Mucosa of gallbladder (tissue), 1 donor: ENCODE measurements around the gene SPG11. TPM values are rescaled to one million over a fixed set of nuclear protein-coding genes. Genes with fewer than 3 reads are reported as not detected.
"Not testable (repeated sequence)": the region's sequence is repeated elsewhere in the genome, so short reads cannot be mapped to it uniquely, and the experiment has no call there.

ENCODE experiments used
- DNase-seq: peaks from one replicate; pipeline ENCODE4 v3.0.0-alpha.2; 2020; ENCODE audit warnings: low spot score
- total RNA-seq: library from RNA; stranded (reverse); gene quantifications from one replicate; pipeline ENCODE4 v1.2.1, GENCODE V29; 2021
- donor health status: DM: no; HTN: no; CAD: no.

SPG11 gene
- total RNA-seq, 1 donor from 2014 or later = 96.3 TPM

DNA sequence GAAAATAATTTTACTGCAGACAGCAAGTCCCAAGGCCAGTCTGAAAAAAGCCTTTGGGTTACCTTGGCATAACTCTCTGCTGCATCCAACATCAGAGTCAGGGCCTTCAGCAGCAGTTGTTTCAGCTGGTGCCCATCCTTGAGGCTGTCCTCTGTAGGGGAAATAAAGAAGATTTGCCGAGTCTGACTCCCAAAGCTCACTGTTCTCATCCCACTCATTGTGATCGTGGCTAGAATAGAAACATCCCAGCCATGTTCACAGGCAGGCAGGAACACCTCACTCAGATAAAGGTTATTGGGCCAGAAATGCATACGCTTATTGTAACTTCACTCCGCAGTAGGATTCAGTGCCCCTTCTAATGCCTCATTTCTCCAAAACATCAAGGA lies 97.3 kb downstream of the SPG11 start:
- no peak for DNase-seq

DNA sequence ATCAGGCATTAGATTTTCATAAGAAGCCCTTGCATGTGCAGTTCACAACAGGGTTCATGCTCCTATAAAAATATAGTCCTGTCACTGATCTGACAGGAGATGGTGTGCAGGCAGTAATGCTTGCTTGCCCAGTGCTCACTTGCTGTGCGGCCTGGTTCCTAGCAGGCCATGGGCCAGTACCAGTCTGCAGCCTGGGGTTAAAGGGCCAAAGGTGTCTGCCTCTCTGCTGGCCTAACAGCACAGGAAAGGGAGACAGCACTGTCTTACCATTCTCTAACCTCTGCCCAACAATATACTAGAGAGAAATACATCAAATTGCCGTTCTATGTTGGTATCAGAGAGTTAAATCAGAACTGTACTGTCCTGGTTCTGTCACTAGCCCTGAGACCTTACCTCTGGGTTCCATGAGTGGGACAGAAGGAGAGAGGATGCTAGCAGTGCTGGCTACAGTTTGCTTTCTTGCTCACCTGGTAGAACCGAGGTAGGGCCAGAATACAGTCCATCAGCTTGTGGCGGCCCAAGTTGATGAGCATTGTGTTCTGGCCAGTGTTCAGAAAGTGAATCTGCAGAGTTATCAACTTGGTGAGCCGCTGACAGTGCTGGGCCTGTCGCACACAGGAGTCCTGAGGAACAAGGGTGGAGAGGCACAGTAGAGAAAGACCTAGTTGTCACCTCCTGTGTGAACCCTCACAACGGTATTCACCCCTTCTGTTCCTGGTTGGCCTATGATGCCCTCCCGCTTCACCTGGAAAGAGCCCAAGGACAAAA lies 97.9 kb downstream of the SPG11 start:
- no peak for DNase-seq

DNA sequence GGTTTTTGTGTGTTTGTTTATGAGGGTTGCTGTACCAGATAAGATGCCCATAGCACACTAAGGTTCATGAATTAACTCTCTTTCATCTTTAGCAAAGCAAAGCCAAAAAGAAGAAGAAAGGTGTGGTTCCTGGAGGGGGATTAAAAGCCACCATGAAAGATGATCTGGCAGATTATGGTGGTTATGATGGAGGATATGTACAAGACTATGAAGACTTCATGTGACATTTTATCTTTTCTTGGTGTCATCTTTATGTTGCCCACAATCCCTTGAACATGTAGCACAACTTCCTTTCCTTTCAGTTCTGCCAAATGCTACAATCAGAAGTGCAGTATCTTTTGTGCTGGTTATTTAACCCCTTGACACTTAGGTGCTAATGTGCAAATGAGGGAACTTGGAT lies 102.5 kb downstream of the SPG11 start:
- not testable (repeated sequence) for DNase-seq

DNA sequence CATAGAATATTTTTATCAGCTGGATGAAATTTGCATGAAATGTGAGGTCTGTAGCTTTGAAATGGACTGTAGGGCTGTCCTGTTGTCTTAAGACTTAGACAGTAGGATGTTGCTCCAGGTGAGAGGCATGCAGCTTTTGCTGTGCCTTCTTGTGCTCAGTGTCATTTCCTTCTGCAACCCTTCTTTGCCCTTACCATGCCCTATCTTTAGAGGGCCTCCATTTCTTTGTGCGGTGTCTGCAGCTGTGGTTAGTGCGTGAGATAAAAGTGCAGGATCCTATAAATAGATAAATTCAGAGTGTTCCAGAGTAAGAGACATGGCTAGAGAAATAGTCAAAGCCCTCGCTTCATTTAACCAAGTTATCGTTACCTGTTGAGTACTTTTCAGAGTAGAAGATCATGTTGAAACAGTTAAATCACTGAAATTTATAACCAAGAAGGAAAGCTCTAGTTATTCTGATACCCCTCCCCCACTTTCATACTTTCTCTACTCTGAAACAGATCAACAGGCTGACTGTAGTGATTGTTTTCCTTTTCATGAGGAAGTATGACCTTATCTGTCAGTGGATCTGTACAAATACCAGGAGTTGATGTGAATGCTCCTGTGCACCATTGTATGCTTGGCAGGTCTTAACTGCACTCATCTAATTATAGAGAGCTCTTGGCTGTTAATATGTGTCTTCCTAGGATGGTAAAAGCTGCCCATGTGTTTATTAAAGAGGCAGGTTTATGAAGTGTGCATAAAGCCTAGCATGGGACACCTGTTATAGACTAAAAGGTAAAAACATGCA lies 108.3 kb downstream of the SPG11 start:
- no peak for DNase-seq

DNA sequence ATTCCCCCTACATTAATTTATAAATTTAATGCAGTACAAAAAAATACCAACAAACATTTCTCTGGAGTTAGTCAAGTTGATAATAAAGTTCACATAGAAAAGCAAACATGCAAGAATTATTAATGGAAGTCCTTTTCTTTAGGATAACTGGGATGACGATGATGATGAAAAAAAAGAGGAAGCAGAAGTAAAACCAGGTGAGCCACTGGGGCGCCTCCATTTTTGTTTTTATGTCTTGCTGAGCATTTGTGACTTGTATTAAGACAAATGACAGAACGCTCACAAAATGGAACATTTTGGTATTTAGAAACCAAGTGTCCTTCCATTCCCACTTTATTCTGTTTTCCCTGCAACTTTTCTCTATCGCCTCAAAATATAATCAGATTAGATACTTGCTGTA lies 112.7 kb downstream of the SPG11 start:
- no peak for DNase-seq

DNA sequence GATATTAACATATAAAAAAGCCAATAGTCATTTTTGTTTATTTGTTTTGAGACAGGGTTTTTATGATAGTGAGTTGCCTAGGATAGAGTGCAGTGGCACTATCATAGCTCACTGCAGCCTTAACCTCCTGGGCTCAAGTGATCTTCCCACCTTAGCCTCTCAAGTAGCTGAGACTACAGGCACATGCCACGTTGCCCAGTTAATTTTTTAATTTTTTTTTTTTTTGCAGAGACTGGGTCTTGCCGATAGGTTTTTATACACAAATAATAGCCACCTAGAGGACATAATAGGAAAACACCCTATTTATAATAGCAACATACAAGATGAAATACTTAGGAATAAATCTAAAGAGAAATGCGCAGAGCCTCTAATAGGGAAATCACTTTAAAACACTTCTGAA lies 113.2 kb downstream of the SPG11 start:
- DNase-seq = no peak

DNA sequence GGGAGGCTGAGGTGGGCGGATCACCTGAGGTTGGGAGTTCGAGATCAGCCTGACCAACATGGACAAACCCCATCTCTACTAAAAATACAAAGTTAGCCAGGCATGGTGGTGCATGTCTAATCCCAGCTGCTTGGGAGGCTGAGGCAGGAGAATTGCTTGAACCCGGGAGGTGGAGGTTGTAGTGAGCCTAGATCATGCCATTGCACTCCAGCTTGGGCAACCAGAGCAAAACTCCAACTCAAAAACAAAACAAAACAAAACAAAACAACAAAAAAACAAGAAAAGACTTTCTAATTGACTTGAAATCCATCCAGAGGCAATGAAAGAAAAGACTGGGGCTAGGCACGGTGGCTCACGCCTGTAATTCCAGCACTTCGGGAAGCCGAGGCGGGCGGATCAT lies 114.3 kb downstream of the SPG11 start:
- DNase-seq = not testable (repeated sequence)

DNA sequence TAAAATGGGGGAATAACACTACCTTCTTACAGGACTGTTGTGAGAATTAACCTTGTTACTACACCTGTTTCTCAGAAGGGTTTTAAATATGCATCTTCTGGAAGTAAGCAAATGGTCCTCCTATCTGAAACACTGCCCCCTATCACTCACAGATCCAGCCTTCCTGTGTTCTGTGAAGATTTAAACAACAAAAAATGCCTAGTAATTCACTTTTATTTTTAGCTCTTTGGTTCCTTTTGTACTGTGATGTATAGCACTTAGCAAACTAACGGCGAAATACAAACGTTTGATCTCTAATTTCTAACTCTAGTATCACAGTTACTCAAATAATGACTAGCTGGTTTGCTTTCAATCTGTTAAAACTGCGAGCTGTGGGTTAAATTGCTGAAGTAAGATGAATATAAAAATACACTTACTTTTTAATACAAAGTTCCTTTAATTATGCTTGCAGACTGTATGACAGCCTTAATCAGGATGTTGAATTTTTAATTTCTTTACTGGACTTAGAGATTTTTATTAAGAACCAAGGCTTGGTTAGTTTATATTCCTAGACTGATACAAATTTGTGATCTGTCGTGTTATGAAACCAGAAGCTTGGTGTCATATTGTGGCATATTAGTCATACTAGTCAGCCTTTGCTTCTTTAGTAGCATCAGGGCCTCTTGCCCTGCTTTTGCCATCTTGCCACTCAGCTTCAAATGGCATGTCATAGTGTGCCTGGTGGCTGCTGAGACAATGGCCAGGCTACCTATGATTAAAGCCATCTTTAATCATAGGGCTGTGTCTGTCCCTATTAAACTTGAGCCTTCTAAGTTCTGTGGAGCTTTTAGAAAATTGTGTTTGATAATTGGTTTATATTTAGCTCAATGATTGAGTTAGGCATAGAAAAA lies 117.3 kb downstream of the SPG11 start:
- DNase-seq = no peak

DNA sequence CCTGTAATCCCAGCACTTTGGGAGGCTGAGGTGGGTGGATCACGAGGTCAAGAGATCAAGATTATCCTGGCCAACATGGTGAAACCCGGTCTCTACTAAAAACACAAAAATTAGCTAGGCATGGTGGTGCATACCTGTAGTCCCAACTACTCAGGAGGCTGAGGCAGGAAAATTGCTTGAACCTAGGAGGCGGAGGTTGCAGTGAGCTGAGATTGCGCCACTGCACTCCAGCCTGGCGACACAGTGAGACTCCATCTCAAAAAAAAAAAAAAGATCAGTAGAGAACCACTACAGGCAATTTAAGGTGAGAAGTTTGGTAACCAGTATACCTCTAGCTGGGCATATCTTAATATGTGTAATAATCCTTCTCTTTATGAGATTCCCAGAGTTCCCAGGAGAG lies 118.7 kb downstream of the SPG11 start:
- not testable (repeated sequence) for DNase-seq

DNA sequence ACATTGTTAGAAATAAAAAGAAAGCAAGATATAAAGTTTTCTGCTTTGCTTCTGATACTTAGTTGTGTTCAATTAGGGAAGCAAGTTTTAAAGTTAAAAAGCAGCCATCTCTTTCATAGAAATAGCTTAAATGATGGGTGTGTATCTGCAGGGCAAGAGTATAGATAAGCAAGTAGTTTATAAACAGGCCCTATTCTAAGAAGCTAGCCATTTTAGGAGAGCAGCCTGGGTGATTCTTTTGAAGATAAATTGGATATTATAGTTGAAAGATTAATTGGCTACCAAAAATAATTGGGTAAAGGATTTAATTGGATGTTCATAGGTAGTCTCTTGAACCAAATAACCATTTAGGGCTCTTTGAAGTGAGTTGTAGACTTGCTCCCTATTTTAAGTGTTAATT lies 120.9 kb downstream of the SPG11 start:
- no peak for DNase-seq

DNA sequence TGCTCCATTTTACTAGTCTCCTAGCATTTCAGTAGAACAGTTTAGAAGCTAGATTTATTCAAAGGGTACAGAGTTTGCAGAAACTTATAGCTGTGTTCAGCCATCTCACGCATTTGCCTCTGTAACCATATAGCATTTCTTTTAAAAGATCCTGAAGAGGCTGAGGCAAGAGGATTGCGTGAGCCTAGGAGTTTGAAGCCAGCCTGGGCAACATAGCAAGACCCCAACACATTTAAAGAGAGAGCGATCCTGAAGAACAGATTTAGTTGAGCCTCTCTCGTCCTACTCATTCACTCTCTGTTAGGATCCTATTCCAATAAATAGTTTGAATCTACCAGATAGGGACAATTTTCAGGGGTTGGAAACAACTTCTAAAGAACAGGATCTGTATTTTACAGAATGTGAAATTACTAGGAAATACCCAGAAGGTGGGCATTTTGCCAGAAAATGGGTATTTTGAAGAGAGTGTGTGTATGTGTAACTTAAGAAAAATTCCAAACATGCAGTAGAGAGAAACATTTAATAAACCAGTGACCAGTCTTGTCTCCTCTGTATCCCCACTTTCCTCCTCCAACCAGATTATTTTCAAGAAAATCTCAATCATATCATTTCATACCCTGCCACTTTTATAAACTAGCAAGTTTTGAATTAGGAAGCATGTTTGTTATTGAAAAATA lies 122.0 kb downstream of the SPG11 start:
- no peak for DNase-seq

DNA sequence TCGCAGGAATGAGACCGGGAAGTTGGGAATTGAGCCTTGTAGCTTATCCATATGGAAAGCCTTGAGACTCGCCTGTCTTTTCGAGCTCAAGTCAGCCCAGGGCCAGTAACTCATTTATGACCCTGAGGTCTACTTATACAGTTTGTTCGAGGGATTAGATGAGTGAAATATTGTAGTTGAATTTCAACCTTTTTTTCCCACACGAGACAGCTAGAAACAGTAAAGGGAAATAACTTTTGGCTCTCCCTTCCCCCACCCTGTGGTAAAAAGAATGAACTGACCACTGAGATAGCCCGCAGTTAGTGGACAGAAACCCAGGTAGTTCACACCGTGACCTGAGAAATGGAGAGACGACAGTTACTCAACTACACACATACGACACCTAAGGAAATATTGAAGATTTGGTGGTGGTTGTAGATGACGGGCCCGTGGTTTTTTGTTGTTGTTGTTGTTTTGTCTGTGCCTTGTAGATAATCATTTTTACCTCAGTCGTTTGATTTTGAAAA lies 125.7 kb downstream of the SPG11 start:
- DNase-seq = no peak

DNA sequence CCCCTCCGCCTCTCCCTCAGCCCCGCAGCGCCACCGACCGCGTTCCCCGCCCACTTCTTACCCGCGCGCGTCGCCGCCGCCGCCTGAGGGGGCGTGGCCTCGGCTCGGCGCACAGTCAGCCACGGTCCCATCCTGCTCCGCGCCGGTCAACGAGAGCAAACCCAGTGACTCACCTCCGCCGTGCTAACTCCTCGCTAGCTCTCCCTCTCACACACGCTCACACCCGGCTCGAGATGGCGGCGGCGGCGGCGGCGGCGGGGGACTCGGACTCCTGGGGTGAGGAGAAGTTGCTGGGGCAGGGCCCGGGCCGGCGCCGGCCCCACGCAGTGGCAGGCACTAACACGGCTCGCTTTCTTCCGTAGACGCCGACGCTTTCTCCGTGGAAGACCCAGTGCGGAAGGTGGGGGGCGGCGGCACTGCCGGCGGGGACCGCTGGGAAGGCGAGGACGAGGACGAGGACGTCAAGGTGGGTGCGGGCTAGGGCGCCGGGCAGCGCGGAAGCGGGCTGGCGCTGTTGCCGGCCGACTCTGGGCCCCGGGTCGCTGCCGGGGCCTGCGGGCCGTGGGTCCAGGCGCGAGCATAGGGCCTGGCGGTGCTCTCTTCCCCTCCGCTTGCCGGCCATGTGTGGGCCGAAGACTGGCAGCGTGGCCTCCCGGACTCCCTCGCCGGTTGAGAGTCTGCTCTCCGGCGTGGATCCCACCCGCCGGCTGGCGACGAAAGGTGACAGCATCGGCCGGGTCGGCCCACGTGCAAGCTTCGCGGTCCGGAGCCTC lies 126.3 kb downstream of the SPG11 start, which contains the start of gene EIF3J:
EIF3J (plus strand) TSS at position 186 of the 773 bp plus-strand sequence; CDS start at position 234, 48 bp downstream.
- DNase-seq = peak; percentile 95

DNA sequence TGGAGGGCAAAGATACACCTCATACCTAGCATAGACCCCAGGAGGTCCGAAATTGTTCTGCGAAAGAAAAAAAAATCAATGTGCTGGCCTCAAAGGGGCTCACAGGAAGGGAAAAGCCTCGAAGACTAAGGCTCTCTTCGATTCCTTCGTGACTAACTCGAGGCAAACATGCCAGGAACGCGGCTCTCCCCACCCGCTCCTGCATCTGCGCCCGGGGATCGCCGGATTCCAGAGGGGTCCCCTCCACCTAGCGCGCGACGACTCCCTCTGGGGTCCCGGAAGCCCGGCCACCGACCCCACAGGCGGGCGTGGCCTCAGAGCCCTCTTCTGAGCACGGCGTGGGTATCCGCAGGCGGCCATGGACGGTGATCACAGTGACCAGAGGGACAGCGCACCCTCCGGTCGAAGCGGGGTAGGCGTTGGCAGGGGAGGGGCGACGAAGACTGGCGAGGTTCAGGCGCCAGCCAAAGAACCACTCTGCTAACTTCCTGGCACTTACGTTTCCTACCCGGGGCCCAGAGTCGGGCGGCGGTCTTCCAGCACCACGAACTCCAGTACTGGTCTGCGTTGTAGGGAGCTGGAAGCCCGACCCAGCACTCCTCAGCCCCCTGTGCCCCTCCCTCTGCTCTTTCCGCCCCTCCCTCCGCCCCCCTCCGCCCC lies 127.0 kb downstream of the SPG11 start:
- peak; percentile 85 for DNase-seq

DNA sequence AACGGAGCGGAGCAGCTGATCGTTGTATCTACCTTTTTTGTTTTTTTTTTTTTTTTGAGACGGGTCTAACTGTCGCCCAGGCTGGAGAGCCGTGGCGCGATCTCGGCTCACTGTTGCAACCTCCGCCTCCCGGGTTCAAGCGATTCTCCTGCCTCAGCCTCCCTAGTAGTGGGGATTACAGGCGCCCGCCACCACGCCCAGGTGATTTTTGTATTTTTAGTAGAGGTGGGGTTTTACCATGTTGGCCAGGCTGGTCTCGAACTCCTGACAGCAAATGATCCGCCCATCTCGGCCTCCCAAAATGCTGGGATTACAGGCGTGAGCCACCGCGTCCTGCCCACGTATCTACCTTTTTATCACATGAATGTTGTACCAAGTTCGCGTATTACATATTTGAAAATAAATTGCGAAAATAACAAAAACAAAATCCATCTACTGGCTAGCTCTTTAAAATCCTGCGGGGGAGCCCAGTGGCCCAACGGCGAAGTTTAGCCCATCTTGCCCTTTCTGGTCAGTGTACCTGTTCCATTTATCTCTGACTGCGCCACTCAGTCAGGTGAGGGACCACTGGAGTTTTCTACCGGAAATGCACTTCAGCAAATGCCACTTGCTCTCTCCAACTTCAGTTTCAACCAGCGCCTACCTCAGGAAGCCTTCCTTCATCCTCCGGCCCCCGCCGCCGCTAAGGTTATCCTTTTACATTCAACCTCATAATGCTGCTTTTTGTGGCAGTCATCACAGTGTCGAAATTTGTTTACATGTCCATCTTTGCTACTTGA lies 127.8 kb downstream of the SPG11 start:
- peak; percentile 14 for DNase-seq

DNA sequence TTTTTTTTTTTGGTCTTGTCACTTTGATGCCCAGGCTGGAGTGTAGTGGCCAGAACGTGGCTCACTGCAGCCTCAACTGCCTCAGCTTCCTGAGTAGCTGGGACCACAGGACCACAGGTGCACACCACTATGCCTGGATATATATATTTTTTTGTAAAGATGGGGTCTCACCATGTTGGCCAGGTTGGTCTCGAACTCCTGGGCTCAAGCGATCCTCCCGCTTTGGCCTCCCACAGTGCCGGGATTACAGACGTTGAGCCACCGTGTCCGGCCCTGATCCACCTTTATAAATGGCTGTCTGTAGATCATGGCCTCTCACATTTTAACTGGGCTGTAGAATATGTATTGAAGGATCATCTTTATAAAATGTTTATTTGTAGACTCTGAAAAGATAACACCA lies 128.4 kb downstream of the SPG11 start:
- no peak for DNase-seq

DNA sequence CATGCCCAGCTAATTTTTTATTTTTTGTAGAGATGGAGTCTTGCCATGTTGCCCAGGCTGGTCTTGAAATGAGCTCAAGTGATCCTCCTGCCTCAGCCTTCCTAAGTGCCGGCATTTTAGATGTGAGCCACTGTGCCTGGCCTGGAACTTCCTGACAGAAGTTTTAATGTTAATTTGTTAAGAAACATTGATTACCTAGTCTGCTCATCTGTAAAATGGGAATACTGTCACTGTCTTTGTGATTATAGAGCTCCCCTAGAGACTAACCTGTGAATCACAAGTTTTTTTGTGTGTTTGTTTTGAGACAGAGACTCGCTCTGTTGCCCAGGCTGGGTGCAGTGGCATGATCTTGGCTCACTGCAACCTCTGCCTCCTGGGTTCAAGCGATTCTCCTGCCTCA lies 130.8 kb downstream of the SPG11 start:
- DNase-seq = no peak

DNA sequence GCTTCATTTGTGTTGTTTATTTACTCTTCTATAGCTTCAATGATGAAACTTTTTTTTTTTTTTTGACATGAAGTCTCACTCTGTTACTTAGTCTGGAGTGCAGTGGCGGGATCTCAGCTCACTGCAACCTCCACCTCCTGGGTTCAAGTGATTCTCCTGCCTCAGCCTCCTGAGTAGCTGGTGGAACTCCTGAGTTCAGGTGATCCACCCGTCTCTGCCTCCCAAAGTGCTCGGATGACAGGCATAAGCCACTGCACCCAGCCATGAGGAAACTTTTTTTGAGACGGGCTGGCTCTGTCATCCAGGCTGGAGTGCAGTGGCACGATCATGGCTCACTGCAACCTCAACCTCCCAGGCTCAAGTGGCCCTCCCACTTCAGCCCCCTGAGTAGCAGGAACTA lies 131.2 kb downstream of the SPG11 start:
- DNase-seq = not testable (repeated sequence)

DNA sequence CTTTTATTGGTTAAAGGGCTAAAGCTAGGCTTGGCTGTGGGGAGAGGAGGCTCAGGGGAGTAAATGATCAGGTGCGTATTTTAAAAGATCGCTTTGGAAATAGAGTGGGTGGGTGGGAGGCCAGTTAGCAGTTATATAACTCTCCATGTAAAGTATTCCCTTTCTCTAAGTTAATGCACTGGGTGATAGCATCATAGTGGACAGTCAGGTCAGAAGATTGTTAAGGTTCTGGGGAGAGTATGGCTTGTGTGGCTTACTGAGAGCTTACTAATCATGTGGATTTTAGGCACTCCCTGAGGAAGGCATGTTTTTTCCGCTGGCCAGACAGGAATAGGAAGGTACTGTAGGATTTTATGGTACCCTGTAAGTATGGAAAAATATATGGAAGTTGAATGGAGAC lies 132.8 kb downstream of the SPG11 start:
- DNase-seq = no peak
